GM12874 (cell line): ENCODE measurements around the gene MECR.
A peak's percentile ranks its signal among the peaks of the same experiment; 100 is the strongest.

Experiments
- TF ChIP-seq, protein P1 (sequence below): IDR thresholded peaks from 2 replicates; pipeline ENCODE4 v1.5.1; 2011; ENCODE audit warnings: low read depth, mild to moderate bottlenecking, control low read depth, low read length, moderate library complexity; ENCODE audit not compliant: insufficient read depth

The MECR gene

DNA sequence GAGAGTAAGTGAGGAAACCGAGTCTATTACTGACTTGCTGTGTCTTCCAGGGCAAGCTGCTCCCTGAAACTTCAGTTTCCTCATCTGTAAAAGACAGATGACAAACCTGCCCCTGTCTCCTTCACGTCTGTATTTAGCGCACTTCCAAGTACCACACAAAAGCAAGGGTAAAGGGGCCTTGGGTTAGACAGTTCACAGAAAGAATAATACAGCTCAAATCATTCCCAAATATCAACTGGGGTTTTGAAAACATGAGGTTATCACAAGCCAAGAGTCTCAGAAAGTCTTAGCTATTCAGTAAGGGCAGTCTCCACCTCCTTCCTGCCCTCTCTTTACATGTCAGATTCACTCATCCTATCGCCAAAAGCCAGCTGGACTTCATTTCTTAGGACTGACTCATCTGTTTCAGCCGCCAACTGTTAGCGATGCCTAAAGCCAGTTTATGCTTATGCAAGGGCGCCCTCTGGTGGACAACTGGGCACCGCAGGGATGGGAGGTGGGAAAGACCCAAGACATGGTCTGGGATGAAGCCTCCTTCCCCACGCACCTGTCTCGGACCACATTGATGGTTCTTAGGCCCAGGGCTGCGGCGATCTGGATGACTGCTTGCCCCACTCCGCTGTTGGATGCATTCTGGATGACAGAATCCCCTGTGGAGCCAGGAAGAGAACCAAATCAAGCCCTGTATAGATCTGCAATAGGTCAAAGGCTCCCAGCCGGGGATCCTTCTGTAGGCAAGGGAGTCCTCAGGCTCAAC lies 28.0 kb downstream of the MECR start:
- TF ChIP-seq, protein P1, sequence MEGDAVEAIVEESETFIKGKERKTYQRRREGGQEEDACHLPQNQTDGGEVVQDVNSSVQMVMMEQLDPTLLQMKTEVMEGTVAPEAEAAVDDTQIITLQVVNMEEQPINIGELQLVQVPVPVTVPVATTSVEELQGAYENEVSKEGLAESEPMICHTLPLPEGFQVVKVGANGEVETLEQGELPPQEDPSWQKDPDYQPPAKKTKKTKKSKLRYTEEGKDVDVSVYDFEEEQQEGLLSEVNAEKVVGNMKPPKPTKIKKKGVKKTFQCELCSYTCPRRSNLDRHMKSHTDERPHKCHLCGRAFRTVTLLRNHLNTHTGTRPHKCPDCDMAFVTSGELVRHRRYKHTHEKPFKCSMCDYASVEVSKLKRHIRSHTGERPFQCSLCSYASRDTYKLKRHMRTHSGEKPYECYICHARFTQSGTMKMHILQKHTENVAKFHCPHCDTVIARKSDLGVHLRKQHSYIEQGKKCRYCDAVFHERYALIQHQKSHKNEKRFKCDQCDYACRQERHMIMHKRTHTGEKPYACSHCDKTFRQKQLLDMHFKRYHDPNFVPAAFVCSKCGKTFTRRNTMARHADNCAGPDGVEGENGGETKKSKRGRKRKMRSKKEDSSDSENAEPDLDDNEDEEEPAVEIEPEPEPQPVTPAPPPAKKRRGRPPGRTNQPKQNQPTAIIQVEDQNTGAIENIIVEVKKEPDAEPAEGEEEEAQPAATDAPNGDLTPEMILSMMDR, result peak; percentile 91

DNA sequence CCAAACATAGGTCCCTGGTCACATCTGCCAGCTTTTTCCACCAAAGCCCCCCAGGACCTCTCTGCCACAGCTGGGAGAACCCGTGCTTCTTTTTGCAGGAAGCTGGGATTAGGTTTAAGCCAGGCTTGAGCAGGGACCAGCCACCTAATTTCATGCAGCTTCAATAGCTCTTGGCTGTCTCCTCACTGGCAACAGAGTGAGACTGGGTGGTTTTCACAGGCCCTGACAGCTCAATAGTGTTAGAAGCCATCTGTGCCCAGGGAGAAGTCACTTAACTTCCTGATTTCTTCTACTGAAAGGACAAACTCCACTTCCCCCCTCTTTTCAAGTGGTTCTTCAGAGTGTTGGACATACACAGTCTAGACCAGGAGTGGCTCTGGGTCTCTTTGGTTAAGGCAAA lies 28.7 kb downstream of the MECR start:
- TF ChIP-seq, protein P1, result no peak

DNA sequence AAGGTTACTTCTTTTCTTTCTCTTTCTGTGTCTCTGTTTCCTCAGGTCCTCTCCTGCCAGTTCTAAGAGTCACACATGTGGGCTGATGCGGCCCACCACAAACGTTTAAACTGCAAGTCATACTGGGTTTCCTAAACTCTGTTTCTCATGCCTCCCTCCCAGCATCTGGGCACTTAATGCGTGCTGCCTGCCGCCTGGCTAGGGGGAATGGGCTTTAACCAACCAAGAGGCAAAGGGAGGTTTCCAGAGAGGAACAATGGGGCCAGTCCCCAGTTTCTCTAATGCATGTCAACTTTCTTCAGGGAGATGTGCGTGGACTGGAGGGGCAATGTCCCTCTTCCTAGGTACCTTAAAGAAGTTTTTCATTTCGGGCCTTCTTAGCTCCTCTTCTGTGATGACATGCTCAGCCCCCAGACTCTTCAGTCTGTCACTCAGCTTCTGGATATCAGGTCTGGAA lies 29.1 kb downstream of the MECR start:
- TF ChIP-seq, protein P1, result no peak

DNA sequence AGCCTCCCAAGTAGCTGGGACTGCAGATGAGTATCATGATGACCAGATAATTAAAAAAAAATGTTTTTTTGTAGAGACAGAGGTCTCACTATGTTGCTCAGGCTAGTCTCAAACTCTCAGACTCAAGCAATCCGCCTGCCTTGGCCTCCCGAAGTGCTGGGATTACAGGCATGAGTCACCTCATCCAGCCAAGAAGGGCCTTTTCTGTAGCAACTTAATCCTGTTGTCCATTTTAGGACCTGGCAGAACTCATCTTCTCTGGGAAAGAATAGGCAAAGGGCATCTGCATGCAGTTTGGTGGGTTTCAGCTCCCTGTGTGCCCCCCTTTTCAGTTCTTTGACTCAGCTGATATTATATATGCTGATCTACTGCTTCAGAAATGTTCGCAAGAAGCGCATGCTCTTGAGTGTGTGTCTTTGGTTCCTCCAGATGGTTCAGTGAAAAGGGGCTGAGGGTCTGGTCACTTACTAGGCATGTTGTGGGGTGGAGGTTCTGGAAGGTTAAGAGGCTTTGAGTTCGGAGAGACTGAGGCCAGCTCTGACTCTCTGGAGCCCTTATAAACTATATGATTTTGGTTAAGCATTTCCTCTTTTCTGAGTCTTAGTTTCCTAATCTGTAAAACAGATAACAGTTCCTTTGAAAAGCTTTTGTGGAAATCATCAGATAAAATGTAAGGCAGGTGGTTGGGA lies 29.7 kb downstream of the MECR start:
- TF ChIP-seq, protein P1, result no peak

DNA sequence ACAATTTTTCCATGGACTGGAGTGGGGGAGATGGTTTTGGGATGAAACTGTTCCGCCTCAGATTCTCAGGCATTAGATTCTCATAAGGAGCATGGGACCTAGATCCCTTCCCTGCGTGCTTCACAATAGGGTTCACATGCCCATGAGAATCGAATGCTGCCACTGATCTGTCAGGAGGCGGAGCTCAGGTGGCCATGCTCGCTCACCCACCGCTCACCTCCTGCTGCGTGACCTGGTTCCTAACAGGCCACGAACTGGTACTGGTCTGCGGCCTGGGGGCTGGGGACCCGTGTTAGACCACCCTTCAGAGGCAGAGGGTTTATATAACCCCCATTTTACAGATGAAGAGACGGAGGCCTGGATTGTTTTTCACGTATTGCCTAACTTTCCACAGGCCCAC lies 32.7 kb downstream of the MECR start:
- TF ChIP-seq, protein P1, result no peak

DNA sequence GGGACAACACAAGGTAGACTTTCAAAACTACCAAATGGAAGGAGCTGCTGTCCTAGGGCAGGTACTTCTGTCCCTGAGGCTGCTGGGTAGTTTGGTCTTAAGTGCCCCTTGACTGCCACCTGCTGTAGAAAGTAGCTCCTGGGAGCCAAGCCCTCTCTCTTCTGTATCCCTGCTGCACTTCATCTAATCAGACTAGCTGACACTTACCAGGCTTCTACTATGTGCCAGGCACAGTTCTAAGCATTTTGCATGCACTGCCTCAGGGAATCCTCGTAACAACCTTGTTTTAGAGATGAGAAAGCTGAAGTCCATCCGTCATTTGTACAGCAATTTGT lies 33.2 kb downstream of the MECR start:
- TF ChIP-seq, protein P1, result peak; percentile 50; the same call in 1 of the 2 replicates

DNA sequence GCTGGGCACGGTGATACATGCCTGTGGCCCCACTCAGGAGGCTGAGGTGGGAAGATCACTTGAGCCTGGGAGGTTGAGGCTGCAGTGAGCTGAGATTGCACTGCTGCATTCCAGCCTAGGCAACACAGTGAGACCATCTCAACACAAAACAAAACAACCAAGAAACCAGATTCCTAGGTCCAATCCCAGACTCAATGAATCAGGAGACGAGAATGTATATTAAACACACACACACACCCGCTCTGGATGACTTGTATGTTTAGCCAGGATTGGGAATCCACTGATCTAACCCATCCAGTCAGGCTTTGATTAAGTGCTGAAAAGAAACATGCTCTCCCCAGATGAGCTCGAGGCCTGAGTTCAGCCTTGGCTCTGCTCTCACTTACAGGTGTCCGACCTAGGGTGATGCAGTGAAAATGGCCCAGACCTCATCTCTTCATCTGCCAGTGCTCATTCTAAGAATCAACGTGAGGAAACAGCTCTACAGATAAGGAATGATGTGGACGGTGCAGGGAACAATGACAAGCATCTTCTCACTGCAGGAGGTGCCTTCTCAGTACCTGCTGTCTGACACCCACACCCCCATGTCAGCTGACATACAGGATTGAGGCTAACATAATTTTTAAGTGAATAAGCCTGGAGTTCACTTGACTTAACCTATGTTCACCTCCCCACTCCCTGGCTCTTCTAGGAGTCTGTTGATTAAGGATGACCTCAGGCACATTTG lies 33.7 kb downstream of the MECR start:
- TF ChIP-seq, protein P1, result no peak
